Measurements from ENCODE around the gene RFT1. TPM values are rescaled to one million over a fixed set of nuclear protein-coding genes. Genes with fewer than 3 reads are reported as not detected.

The RFT1 gene
- total RNA-seq, 3 donors from 2014 or later, result 14.7 to 18.7 (median 15.2) TPM

- H3K36me3 ChIP-seq (ENCODE audit: low read depth), result no peaks in the 10 kb centered on the region
Measured at GRCh38 chr3:53174346-53175250, 44.4 kb upstream of the RFT1 start.

GRCh38 chr3:53173107-53173506 is 42.9 kb upstream of the RFT1 start:
- no peak for TF ChIP-seq CTCF (IDR thresholded peaks at IDR 0.05)
- Histone ChIP-seq H3K4me1 (ENCODE audit: low read depth) (peaks cover 14% of the 10 kb centered on the region), H3K4me3 (no peak overlapping the region), H3K36me3 (ENCODE audit: low read depth) (no peaks in the 10 kb centered on the region), H3K9me3 (no peaks in the 10 kb centered on the region)
- ATAC-seq, result no peak
- DNase-seq, result no peak
- intact Hi-C loops (cut with DNase I, micrococcal nuclease), result no loop called here

More at GRCh38 chr3:53174346-53175250, 44.4 kb upstream of the RFT1 start:
- intact Hi-C loops (cut with DNase I, micrococcal nuclease), result no loop called here
- Histone ChIP-seq H3K4me3 (no peak overlapping the region), H3K4me1 (ENCODE audit: low read depth) (peaks cover 14% of the 10 kb centered on the region), H3K9me3 (no peaks in the 10 kb centered on the region)
- ATAC-seq (peak; percentile 20), DNase-seq (no peak)
- no peak for TF ChIP-seq CTCF (IDR thresholded peaks at IDR 0.05)

DNA sequence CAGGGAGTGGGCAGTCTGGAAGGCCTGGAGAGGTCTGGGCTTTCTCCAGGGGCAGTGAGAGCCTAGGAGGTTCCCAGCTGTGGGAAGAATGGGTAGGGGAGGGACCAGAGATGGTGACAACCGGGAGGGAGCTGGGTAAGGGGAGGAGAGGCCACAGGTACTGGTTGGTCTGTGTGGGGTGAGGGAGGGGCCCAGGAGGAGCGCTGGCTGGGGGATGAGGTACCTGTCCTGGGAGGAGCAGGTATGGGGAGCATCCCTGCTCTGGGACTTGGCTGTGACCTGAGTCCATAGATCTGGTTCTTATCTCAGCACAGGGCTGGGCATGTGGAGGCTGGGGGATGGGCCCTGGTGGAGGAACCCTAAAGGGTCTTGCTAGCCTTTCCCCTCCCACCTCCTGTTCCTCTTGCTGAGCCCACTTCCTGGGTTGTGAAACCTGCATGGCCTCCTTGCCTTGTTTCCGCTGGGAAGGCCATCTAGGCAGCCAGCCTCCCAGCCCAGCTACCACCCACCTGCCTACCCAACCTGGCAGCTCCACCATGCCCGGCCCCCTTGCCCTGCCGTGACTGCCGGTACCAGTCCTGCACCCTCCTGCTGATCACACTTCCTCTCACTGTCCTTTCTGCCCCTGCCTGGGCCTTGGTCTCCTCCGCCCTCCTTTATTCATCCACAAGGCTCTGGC is 41.7 kb upstream of the RFT1 start:
- no peak for ATAC-seq
- no peak for TF ChIP-seq CTCF (IDR thresholded peaks at IDR 0.05)
- Histone ChIP-seq H3K4me1 (ENCODE audit: low read depth) (peaks cover 16% of the 10 kb centered on the region), H3K36me3 (ENCODE audit: low read depth) (no peaks in the 10 kb centered on the region), H3K4me3 (no peak overlapping the region), H3K9me3 (no peaks in the 10 kb centered on the region)
- no peak for DNase-seq
- intact Hi-C loops (cut with DNase I, micrococcal nuclease), result no loop called here

DNA sequence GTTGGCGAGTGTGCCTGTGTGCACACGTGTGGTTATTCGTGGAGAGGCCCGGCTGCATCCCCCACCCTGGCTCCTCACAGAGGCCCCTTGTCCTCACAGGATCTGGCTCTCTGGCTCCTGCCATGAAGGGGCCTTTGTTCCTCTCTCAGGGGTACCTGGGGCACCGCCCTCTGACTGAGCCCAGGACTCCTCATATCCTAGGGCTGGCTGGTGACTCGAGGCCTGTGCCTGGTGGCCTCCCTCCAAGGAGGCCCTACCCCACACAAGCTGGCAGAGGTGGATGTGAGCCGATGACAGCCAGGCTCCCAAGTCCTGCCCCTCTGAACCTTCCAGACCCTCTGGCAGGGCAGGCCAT is 40.8 kb upstream of the RFT1 start:
- DNase-seq (no peak), ATAC-seq (no peak)
- H3K36me3 ChIP-seq (ENCODE audit: low read depth), result no peaks in the 10 kb centered on the region
- H3K4me3 ChIP-seq, result no peak overlapping the region
- peaks cover 22% of the 10 kb centered on the region for H3K4me1 ChIP-seq (ENCODE audit: low read depth)
- no peak for TF ChIP-seq CTCF (IDR thresholded peaks at IDR 0.05)
- intact Hi-C loops (cut with DNase I, micrococcal nuclease), result no loop called here
- no peaks in the 10 kb centered on the region for H3K9me3 ChIP-seq

DNA sequence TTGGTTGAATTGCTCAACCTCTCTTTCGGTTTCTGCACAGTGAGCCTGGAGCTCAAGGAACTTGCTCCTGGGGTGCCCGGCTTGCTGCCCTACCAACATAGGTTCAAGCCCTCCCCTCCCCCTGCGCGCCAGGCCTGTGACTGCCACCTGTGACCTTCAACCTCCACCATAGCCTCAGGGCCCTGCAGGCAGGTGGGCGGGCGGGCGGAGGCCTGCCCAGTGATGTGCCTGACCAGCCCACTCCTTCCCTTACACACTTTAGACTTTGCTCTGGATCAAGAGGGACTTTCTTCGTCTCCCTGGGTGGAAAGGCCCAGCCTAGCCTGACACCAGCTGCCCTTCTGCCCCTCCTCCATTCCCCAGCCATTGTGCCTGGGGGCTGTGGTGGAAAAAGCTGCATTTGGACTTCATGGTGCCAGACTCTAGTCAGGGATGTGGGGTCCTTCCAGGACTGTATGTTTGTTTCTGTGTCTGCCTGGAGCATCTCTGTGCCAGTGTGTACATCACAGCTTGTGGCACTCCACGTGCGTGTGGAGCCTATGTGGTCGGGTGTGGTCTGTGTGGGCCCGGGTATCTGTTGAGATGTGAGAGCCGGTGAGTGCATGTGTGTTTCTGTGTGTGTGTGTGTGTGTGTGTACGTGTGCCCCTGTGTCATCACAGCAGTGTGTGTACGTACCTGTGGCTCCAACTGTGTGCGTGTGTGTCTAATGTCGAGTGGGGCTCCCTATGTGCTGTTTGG is 40.3 kb upstream of the RFT1 start:
- ATAC-seq (peak; percentile 58), DNase-seq (peak in 1 of 3 donors; percentile 63)
- intact Hi-C loops (cut with DNase I, micrococcal nuclease), result no loop called here
- Histone ChIP-seq H3K4me1 (ENCODE audit: low read depth) (peaks cover 22% of the 10 kb centered on the region), H3K4me3 (no peak overlapping the region), H3K36me3 (ENCODE audit: low read depth) (no peaks in the 10 kb centered on the region), H3K9me3 (no peaks in the 10 kb centered on the region)
- no peak for TF ChIP-seq CTCF (IDR thresholded peaks at IDR 0.05)
